LNCAP (cell line): ENCODE data around the gene LUZP2.

Experiments used
- TF ChIP-seq, protein P1 (sequence below): fragments of 450-650 bp; IDR thresholded peaks from 2 replicates; pipeline ENCODE4 v1.5.1; 2017; ENCODE audit warnings: mild to moderate bottlenecking

Gene LUZP2

DNA sequence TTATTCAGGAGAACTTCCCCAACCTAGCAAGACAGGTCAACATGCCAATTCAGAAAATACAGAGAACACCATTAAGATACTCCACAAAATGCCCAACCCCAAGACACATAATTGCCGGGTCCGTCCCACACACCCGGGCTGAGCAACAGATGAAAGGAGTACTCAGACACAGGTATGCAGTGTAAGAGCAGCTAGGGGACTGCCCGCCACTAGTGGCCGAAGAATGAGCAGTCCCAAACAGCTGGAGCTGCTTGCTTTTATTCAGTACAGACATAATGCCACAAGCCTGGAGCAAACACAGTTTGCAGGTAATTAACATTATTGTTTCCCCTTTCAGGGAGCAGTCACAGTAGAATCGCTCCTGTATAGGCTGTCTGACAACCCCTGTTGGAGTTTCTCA is 364.6 kb downstream of the LUZP2 start:
- TF ChIP-seq, protein P1, sequence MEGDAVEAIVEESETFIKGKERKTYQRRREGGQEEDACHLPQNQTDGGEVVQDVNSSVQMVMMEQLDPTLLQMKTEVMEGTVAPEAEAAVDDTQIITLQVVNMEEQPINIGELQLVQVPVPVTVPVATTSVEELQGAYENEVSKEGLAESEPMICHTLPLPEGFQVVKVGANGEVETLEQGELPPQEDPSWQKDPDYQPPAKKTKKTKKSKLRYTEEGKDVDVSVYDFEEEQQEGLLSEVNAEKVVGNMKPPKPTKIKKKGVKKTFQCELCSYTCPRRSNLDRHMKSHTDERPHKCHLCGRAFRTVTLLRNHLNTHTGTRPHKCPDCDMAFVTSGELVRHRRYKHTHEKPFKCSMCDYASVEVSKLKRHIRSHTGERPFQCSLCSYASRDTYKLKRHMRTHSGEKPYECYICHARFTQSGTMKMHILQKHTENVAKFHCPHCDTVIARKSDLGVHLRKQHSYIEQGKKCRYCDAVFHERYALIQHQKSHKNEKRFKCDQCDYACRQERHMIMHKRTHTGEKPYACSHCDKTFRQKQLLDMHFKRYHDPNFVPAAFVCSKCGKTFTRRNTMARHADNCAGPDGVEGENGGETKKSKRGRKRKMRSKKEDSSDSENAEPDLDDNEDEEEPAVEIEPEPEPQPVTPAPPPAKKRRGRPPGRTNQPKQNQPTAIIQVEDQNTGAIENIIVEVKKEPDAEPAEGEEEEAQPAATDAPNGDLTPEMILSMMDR: no peak

DNA sequence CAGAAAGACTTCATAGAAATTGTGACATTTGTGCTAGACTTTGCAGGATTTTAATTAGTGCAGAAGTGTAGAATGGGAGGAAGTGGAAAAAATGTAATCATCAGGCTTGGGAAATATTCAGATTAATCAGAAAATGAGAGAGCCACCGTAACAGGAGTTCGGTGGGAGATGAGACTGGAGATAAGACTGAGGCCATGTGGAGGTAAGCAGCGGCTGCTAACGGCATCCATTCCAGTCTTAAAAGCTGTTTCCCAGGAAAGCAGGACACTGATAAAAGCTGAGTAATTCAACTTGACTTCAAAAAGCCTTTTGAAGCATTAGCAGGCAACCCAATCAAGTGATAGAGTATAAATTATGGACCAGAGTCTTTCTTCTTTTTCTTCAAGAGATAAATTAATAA is 369.9 kb downstream of the LUZP2 start:
- TF ChIP-seq, protein P1: no peak

GRCh38 chr11:24870048-24870447 is 373.2 kb downstream of the LUZP2 start:
- TF ChIP-seq, protein P1: no peak

DNA sequence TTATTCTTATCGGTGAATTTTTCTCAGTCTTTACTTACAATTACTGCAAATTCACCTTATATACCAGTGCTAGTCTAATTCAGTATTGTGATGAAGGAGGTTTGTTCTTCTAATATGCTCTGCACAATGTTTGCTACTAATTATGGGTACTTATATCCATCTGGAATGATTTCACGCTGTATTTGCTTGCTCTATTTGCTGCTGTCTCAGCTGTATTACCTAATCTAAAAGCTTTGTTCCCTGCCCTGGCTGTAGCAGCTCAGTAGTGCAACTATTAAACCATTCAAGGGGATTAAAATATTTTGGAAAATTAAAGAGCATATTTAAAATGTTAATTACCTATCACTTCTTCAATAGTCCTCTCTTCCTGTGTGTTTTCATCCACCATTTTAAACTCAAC is 375.3 kb downstream of the LUZP2 start:
- TF ChIP-seq, protein P1: no peak

DNA sequence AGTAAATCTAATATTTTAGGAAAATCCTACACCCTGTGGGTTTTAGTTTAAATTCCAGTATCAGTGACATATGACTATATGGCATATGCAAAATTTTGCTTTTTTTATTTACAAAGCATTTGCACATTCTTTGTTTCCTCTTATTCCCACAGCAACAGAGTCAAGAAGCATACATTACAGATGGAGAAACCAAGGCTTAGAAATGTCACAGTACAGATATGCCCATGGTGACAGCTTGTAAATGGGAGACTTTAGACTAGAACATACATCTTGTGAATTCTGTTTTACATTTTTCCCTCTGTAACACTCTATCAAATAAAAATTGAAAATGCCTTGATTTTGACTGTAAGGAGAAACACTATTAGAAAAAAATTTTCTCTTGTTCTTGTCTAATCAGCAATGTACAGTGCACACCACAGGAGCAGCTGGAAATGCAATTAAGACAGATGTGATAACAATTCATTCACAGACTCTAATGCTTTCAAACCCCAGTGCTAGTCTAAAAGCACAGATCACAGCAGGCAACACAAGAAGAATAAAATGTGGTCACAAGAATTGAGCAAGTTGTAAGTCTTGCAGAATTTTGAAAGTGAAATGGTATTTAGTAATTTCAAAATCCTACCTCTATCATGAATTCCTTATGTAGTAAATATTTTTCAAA is 375.9 kb downstream of the LUZP2 start:
- TF ChIP-seq, protein P1: no peak

DNA sequence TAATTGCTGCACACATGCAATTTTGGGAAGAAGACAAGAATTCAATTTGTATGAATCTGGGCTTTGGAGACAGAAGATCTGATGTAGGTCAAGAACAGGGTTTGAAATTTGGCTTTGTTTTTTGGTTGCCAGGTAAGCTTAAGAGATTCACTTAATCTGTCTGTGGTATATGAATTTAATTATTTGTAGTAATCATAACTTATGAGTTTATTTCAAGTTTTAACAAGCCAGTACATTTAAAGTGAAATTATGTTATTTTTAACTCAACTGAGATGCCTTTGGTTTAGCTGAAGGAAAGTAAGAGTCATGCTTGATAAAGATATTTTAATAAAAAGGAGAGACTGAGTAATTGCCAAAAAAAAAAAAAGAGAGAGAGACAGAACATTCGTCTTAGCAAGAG is 384.1 kb downstream of the LUZP2 start:
- TF ChIP-seq, protein P1: no peak

DNA sequence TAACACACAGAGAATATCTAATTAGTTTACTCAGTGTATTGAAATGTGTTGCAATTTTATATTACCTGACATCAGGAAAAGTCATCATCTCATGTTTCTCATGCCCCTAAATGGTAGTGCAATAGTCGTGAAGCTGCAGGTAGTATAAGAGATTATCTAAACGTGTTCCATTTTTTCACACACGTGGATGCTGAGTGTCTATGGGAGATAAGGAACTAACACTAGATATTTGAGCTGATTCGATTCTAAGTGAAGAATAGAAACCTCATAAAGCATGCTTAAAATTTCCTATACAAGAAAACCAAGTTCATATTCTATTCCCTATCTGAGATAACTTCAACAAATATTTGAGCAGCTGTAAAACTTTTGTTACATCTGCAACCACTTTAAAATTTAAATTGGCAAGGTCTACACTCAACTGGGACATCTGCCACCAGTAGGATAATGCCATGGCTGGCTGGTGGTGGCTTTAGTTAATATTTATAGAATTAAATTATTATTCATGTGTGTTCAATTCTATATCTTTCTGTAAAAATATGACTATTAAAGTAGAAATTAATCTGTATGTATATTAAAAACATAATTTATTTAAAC is 388.8 kb downstream of the LUZP2 start:
- TF ChIP-seq, protein P1: no peak
